IMR-90 (cell line): ENCODE measurements around the gene CEP170B. TPM values are rescaled to one million over a fixed set of nuclear protein-coding genes. Genes with fewer than 3 reads are reported as not detected.

Source experiments
- ATAC-seq: fragments of 200-7000 bp; cut with Tn5 transposase; 2 replicates; pipeline ENCODE4 v1.9.1; 2020; ENCODE audit warnings: low read depth, mild to moderate bottlenecking, moderate library complexity
- BruUV-seq: library from RNA; stranded (reverse); fragments of 400-500 nt; replicated peaks from 2 replicates; lab custom pipeline; 2021; lab: Mats Ljungman, UMichigan
- CTCF ChIA-PET: fragments of 300-600 bp; formaldehyde crosslinking; extraction: SDS; loops from one replicate; lab custom pipeline; 2021; ENCODE audit warnings: antibody characterized with exemption; lab: Yijun Ruan, JAX
- POLR2A ChIA-PET: fragments of 300-600 bp; sonication (Branson Sonifier 250); formaldehyde crosslinking; loops from one replicate; lab custom pipeline; 2022; ENCODE audit warnings: antibody characterized with exemption; ENCODE audit not compliant: unreplicated experiment; lab: Charles Lee
- DNase-seq: peaks from one replicate; pipeline ENCODE4 v3.0.0; 2013
- H2AFZ ChIP-seq: replicated peaks from 2 replicates; pipeline ENCODE3; 2013; ENCODE audit warnings: low read length, mild to moderate bottlenecking; ENCODE audit not compliant: poor library complexity
- H2AK5ac ChIP-seq: 2 replicates; pipeline ENCODE4 v1.6.1; 2013; ENCODE audit warnings: low read depth, low read length, inconsistent platforms
- H2AK9ac ChIP-seq: replicated peaks from 2 replicates; pipeline ENCODE3; 2013; ENCODE audit warnings: mild to moderate bottlenecking, low read depth, low read length, moderate library complexity; ENCODE audit not compliant: poor library complexity
- H2BK120ac ChIP-seq: 2 replicates; pipeline ENCODE4 v1.6.1; 2013; ENCODE audit warnings: low read depth, low read length, inconsistent platforms
- H2BK15ac ChIP-seq: 3 replicates; pipeline ENCODE4 v1.6.1; 2013; ENCODE audit warnings: low read depth, low read length, inconsistent platforms
- H2BK20ac ChIP-seq: 2 replicates; pipeline ENCODE4 v1.6.1; 2013; ENCODE audit warnings: low read depth, mild to moderate bottlenecking, inconsistent platforms, low read length, moderate library complexity
- H2BK5ac ChIP-seq: 2 replicates; pipeline ENCODE4 v1.6.1; 2013; ENCODE audit warnings: mild to moderate bottlenecking, low read depth, low read length, inconsistent platforms; ENCODE audit not compliant: poor library complexity, severe bottlenecking
- H3K14ac ChIP-seq: replicated peaks from 2 replicates; pipeline ENCODE4 v1.6.1; 2013; ENCODE audit warnings: low read depth, low read length, inconsistent platforms
- H3K18ac ChIP-seq: 2 replicates; pipeline ENCODE4 v1.6.1; 2013; ENCODE audit warnings: low read depth, low read length, control low read depth
- H3K23ac ChIP-seq: 2 replicates; pipeline ENCODE4 v1.6.1; 2013; ENCODE audit warnings: low read depth, low read length, inconsistent platforms
- H3K27ac ChIP-seq: 2 replicates; pipeline ENCODE4 v1.5.1; 2013; ENCODE audit warnings: mild to moderate bottlenecking, control low read depth, low read length; ENCODE audit not compliant: insufficient read depth
- H3K27me3 ChIP-seq: 2 replicates; pipeline ENCODE4 v1.6.1; 2013; ENCODE audit warnings: low read length; ENCODE audit not compliant: control insufficient read depth, insufficient read depth
- H3K36me3 ChIP-seq: 2 replicates; pipeline ENCODE4 v1.6.1; 2013; ENCODE audit warnings: low read length, mixed read lengths; ENCODE audit not compliant: control insufficient read depth, insufficient read depth
- H3K4ac ChIP-seq: 2 replicates; pipeline ENCODE4 v1.6.1; 2013; ENCODE audit warnings: low read depth, low read length, inconsistent platforms
- H3K4me1 ChIP-seq: 2 replicates; pipeline ENCODE4 v1.6.1; 2013; ENCODE audit warnings: low read length, mixed read lengths; ENCODE audit not compliant: control insufficient read depth, insufficient read depth
- H3K4me2 ChIP-seq: 2 replicates; pipeline ENCODE4 v1.6.1; 2013; ENCODE audit warnings: low read depth, mild to moderate bottlenecking, control low read depth, low read length, moderate library complexity
- H3K4me3 ChIP-seq: 2 replicates; pipeline ENCODE4 v1.5.1; 2013; ENCODE audit warnings: low read depth, mild to moderate bottlenecking, control low read depth, low read length, moderate library complexity; ENCODE audit not compliant: insufficient read depth
- H3K56ac ChIP-seq: 2 replicates; pipeline ENCODE4 v1.6.1; 2013; ENCODE audit warnings: low read length, inconsistent platforms; ENCODE audit not compliant: insufficient read depth; ENCODE audit errors: extremely low read depth
- H3K79me1 ChIP-seq, 2 experiments: 2 replicates each; pipeline ENCODE4 v1.6.1; 2013; ENCODE audit warnings: low read length in 2 of 2, inconsistent platforms in 1 of 2, low read depth in 1 of 2
- H3K9ac ChIP-seq: 2 replicates; pipeline ENCODE4 v1.6.1; 2013; ENCODE audit warnings: low read depth, low read length, control low read depth
- H3K9me1 ChIP-seq: 2 replicates; pipeline ENCODE4 v1.6.1; 2013; ENCODE audit warnings: low read length, inconsistent platforms; ENCODE audit not compliant: insufficient read depth
- H3K9me3 ChIP-seq: 2 replicates; pipeline ENCODE4 v1.6.1; 2013; ENCODE audit warnings: low read length; ENCODE audit not compliant: control insufficient read depth, insufficient read depth
- H4K20me1 ChIP-seq: 2 replicates; pipeline ENCODE4 v1.6.1; 2013; ENCODE audit warnings: low read length, inconsistent platforms; ENCODE audit not compliant: insufficient read depth
- H4K5ac ChIP-seq: 2 replicates; pipeline ENCODE4 v1.6.1; 2013; ENCODE audit warnings: mild to moderate bottlenecking, low read depth, low read length, control low read depth
- H4K8ac ChIP-seq, 2 experiments: 2 replicates each; pipeline ENCODE4 v1.6.1; 2013; ENCODE audit warnings: low read depth in 2 of 2, low read length in 2 of 2, control low read depth in 1 of 2, inconsistent platforms in 1 of 2
- H4K91ac ChIP-seq: 2 replicates; pipeline ENCODE4 v1.6.1; 2013; ENCODE audit warnings: low read depth, low read length, inconsistent platforms; ENCODE audit not compliant: insufficient read depth
- BHLHE40 ChIP-seq: fragments of 150-350 bp; IDR thresholded peaks from 2 replicates; pipeline ENCODE4 v1.6.1; 2016; ENCODE audit warnings: mild to moderate bottlenecking, low read depth, low read length
- CEBPB ChIP-seq: IDR thresholded peaks from 2 replicates; pipeline ENCODE4 v1.6.1; 2012; ENCODE audit warnings: low read depth, low read length, improper control_type of control experiment
- CHD1 ChIP-seq: IDR thresholded peaks from 2 replicates; pipeline ENCODE4 v1.6.1; 2012; ENCODE audit warnings: low read depth, low read length, improper control_type of control experiment
- FOS ChIP-seq: fragments of 150-350 bp; IDR thresholded peaks from 2 replicates; pipeline ENCODE4 v1.6.1; 2016; ENCODE audit warnings: low read depth, low read length
- MAFK ChIP-seq: IDR thresholded peaks from 2 replicates; pipeline ENCODE4 v1.6.1; 2012; ENCODE audit warnings: low read depth, low read length, improper control_type of control experiment
- MAZ ChIP-seq: IDR thresholded peaks from 2 replicates; pipeline ENCODE4 v1.6.1; 2012; ENCODE audit warnings: low read depth, mild to moderate bottlenecking, low read length, improper control_type of control experiment, moderate library complexity, borderline replicate concordance
- MXI1 ChIP-seq: IDR thresholded peaks from 2 replicates; pipeline ENCODE4 v1.6.1; 2012; ENCODE audit warnings: low read depth, mild to moderate bottlenecking, low read length, moderate library complexity, borderline replicate concordance
- NFE2L2 ChIP-seq: fragments of 150-350 bp; IDR thresholded peaks from 2 replicates; pipeline ENCODE4 v1.6.1; 2016; ENCODE audit warnings: low read depth, mild to moderate bottlenecking, low read length
- POLR2A ChIP-seq: IDR thresholded peaks from 2 replicates; pipeline ENCODE4 v1.6.1; 2012; ENCODE audit warnings: mild to moderate bottlenecking, low read depth, low read length
- RAD21 ChIP-seq: IDR thresholded peaks from 2 replicates; pipeline ENCODE4 v1.6.1; 2012; ENCODE audit warnings: low read length, improper control_type of control experiment
- RCOR1 ChIP-seq: IDR thresholded peaks from 2 replicates; pipeline ENCODE4 v1.6.1; 2012; ENCODE audit warnings: mild to moderate bottlenecking, low read length, improper control_type of control experiment; ENCODE audit not compliant: insufficient replicate concordance
- RFX5 ChIP-seq: IDR thresholded peaks from 2 replicates; pipeline ENCODE4 v1.8.0; 2012; ENCODE audit warnings: low read depth, mild to moderate bottlenecking, low read length, moderate library complexity
- SMC3 ChIP-seq: fragments of 150-350 bp; IDR thresholded peaks from 2 replicates; pipeline ENCODE4 v1.6.1; 2016; ENCODE audit warnings: low read depth, mild to moderate bottlenecking, antibody characterized with exemption, low read length, moderate library complexity
- WGBS, 2 experiments: methylation state at CpG; one replicate each; pipeline versions ENCODE4 v1.1.5 to v1.1.7; 2013; ENCODE audit warnings: missing lambda C conversion rate in 2 of 2; ENCODE audit not compliant: insufficient read length in 1 of 2; ENCODE audit errors: extremely low coverage in 2 of 2; 5-methylcytosine and 5-hydroxymethylcytosine counted together
- dilution Hi-C: fragments of 300-500 bp; cut with HindIII; formaldehyde crosslinking; loops from one replicate; pipeline ENCODE4 v1.14.3; 2018; ENCODE audit warnings: low sequenced_read_pairs; ENCODE audit not compliant: unreplicated experiment
- in situ Hi-C: fragments of 300-500 bp; cut with MboI; formaldehyde crosslinking; loops from 3 replicates; pipeline ENCODE4 v1.14.3; 2019; ENCODE audit warnings: low sequenced_read_pairs, inconsistent platforms, mixed read lengths
- intact Hi-C: fragments of 100-400 bp; cut with micrococcal nuclease; formaldehyde crosslinking; loops from 2 replicates; pipeline ENCODE4 v1.10.0; 2022
- polyA plus RNA-seq, 3 experiments: library from polyadenylated mRNA; depleted of rRNA; stranded (reverse); fragments of >200 nt; gene quantifications; 2 replicates each; pipeline ENCODE4 v1.2.3, GENCODE V29; 2012; ENCODE audit warnings: low replicate concordance in 1 of 3
- total RNA-seq: library from RNA; depleted of rRNA; stranded (reverse); fragments of >200 nt; gene quantifications from 2 replicates; pipeline ENCODE4 v1.2.3, GENCODE V29; 2012
- TF ChIP-seq, protein P1 (sequence below): fragments of 150-350 bp; IDR thresholded peaks from 2 replicates; pipeline ENCODE4 v1.6.1; 2016; ENCODE audit warnings: low read depth, mild to moderate bottlenecking, low read length, moderate library complexity, borderline replicate concordance
- TF ChIP-seq, protein P2 (sequence below): conservative IDR thresholded peaks from 2 replicates; pipeline ENCODE4 v1.5.1; 2012; ENCODE audit warnings: mild to moderate bottlenecking, low read depth, low read length, improper control_type of control experiment

Gene CEP170B
- total and polyA plus RNA-seq, 2 of the 4 experiments (the other 2 are of a cell fraction), result 3.6 to 13.1 TPM

DNA sequence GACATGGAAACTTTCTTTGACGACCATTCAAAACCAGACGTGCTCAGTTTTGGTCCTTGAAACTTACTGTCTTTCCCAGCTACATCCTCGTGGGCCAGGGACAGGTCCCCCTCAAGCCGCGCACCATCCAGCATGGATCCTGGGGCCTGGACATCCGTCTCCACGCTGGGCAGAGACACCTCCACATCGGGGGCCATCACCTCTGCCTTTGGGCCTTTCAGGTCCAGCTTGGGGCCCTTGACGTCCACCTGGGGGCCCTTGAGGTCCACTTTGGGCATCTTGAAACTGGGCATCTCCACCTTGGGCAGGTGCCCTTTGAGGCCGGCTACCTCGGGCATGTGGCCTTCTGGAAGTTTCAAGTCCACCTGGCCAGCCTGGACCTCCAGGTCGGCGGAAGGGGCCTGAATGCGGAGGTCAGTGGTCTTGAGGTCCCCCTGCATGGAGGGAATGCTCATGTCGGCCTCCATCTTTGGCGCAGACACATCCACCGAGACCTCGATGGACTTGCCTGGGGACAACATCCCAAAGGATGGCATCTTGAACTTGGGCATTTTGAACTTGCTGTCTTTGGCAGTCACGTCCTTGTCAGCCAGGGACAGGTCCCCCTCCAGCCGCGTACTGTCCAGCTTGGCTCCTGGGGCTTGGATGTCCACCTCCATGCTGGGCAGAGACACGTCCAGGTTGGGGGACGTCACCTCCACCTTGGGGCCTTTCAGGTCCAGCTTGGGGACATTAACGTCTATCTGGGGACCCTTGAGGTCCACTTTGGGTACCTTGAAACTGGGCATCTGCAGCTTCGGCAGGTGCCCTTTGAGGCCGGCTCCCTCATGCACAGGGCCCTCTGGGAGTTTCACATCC lies 76.7 kb downstream of the CEP170B start:
- Histone ChIP-seq H3K56ac (no peak overlapping the region), H3K9me1 (no peaks in the 10 kb centered on the region), H3K4me1 (no peaks in the 10 kb centered on the region), H3K27me3 (peaks cover 20% of the 10 kb centered on the region), H3K23ac (no peak overlapping the region), H3K9ac (no peak overlapping the region), H2BK120ac (no peak overlapping the region), H3K9me3 (no peaks in the 10 kb centered on the region), H3K27ac (no peak overlapping the region), H3K4me2 (no peak overlapping the region), H2BK20ac (no peak overlapping the region), H4K8ac (no peak overlapping the region), H2AK5ac (no peak overlapping the region), H3K14ac (no peak overlapping the region), H3K36me3 (no peaks in the 10 kb centered on the region), H2AFZ (no peak overlapping the region), H2BK5ac (no peak overlapping the region), H2AK9ac (no peak overlapping the region), H2BK15ac (no peak overlapping the region), H4K91ac (no peak overlapping the region), H4K20me1 (no peaks in the 10 kb centered on the region), H3K4ac (no peak overlapping the region), H3K4me3 (no peak overlapping the region), H4K5ac (no peak overlapping the region), H3K18ac (no peak overlapping the region), H3K79me1 (no peaks in the 10 kb centered on the region)
- 92% methylated on average over 16 of the region's 26 CpGs; no CpG with 5 or more reads in 1 of the 2 experiments for WGBS, 2 experiments
- dilution Hi-C loops (no loop called here), intact Hi-C loops (no loop called here), in situ Hi-C loops (no loop called here)
- POLR2A ChIA-PET, result no interaction called here
- BruUV-seq, result no TSS peak
- ATAC-seq (no peak), DNase-seq (no peak)
- CTCF ChIA-PET, result no interaction called here
- TF ChIP-seq RCOR1 (no peak), FOS (no peak), BHLHE40 (no peak), MAZ (no peak), CHD1 (no peak), POLR2A (no peak), RAD21 (no peak), RFX5 (no peak), NFE2L2 (no peak), MAFK (no peak), CEBPB (no peak), SMC3 (no peak), MXI1 (no peak)
- TF ChIP-seq, protein P1, sequence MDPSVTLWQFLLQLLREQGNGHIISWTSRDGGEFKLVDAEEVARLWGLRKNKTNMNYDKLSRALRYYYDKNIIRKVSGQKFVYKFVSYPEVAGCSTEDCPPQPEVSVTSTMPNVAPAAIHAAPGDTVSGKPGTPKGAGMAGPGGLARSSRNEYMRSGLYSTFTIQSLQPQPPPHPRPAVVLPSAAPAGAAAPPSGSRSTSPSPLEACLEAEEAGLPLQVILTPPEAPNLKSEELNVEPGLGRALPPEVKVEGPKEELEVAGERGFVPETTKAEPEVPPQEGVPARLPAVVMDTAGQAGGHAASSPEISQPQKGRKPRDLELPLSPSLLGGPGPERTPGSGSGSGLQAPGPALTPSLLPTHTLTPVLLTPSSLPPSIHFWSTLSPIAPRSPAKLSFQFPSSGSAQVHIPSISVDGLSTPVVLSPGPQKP, result no peak
- TF ChIP-seq, protein P2, sequence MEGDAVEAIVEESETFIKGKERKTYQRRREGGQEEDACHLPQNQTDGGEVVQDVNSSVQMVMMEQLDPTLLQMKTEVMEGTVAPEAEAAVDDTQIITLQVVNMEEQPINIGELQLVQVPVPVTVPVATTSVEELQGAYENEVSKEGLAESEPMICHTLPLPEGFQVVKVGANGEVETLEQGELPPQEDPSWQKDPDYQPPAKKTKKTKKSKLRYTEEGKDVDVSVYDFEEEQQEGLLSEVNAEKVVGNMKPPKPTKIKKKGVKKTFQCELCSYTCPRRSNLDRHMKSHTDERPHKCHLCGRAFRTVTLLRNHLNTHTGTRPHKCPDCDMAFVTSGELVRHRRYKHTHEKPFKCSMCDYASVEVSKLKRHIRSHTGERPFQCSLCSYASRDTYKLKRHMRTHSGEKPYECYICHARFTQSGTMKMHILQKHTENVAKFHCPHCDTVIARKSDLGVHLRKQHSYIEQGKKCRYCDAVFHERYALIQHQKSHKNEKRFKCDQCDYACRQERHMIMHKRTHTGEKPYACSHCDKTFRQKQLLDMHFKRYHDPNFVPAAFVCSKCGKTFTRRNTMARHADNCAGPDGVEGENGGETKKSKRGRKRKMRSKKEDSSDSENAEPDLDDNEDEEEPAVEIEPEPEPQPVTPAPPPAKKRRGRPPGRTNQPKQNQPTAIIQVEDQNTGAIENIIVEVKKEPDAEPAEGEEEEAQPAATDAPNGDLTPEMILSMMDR, result no peak
